Left lung (tissue), 14 donors: ENCODE measurements around the gene API5. TPM values are rescaled to one million over a fixed set of nuclear protein-coding genes. Genes with fewer than 3 reads are reported as not detected.

ENCODE experiments used
- ATAC-seq: fragments of 200-7000 bp; cut with Tn5 transposase; one replicate; pipeline ENCODE4 v1.9.1; 2020; ENCODE audit warnings: moderate library complexity
- DNase-seq, 4 donors: peaks; one replicate each; pipeline ENCODE4 v3.0.0-alpha.2; 2013 to 2020
- H3K27ac ChIP-seq, 2 donors: fragments of 200-600 bp; sonication (generic) in 1 of 2; one replicate each; pipeline versions ENCODE4 v1.5.0 to v1.8.0; 2020 to 2021
- H3K27me3 ChIP-seq, 2 donors: fragments of 200-600 bp; sonication (generic) in 1 of 2; one replicate each; pipeline versions ENCODE4 v1.5.0 to v1.8.0; 2020 to 2021
- H3K36me3 ChIP-seq, 2 donors: fragments of 200-600 bp; sonication (generic) in 1 of 2; one replicate each; pipeline versions ENCODE4 v1.5.0 to v1.8.0; 2020 to 2021
- H3K4me1 ChIP-seq, 2 donors: fragments of 200-600 bp; one replicate each; pipeline ENCODE4 v1.8.0; 2021
- H3K4me3 ChIP-seq, 2 donors: fragments of 200-600 bp; sonication (generic) in 1 of 2; one replicate each; pipeline versions ENCODE4 v1.5.0 to v1.8.0; 2020 to 2021; ENCODE audit warnings: mild to moderate bottlenecking in 1 of 2
- H3K9me3 ChIP-seq, 2 donors: fragments of 200-600 bp; sonication (generic) in 1 of 2; one replicate each; pipeline versions ENCODE4 v1.5.0 to v1.8.0; 2020 to 2021
- intact Hi-C, 2 donors: fragments of 100-400 bp; cut with DNase I; formaldehyde crosslinking; loops; one replicate each; pipeline versions ENCODE4 v1.11.2 to v1.14.2; 2022
- long read RNA-seq, 12 donors: library from polyadenylated mRNA in 2 of 12; unstranded in 2 of 12; transcript quantifications; one replicate each; pipeline ENCODE4 v2.0.0 and lab custom pipeline, GENCODE V29; 2019 to 2026
- polyA plus RNA-seq, 6 donors: library from polyadenylated mRNA; unstranded; fragments of 120-200 nt; gene quantifications; one replicate each; pipeline ENCODE4 v1.2.1, GENCODE V29; 2013; ENCODE audit not compliant: insufficient read length in 6 of 6
- total RNA-seq, 2 donors: library from RNA; stranded (reverse); fragmentation: NEBNext Ultra II Directional; extraction: Animal tissue kit (Norgen Biotek cat#: 25700); gene quantifications; one replicate each; pipeline ENCODE4 v1.2.1, GENCODE V29; 2021
- TF ChIP-seq, protein P1 (sequence below), 2 donors: fragments of 200-600 bp; sonication (generic) in 1 of 2; IDR thresholded peaks; one replicate each; pipeline versions ENCODE4 v1.5.0 to v1.8.0; 2021; ENCODE audit warnings: antibody characterized with exemption in 2 of 2
- donor health status: DM: no; HTN: yes; CAD: no.
- donor health status: DM: no; HTN: no; CAD: no.

Gene API5
- total RNA-seq (10 to 100 TPM; 85.8 to 90.6 TPM), polyA plus RNA-seq (100 to 1,000 TPM in 5 of 6 donors, 10 to 100 TPM in 1; 95.2 to 112 (median 106) TPM)
- long read RNA-seq, donor 1, transcript API5-210 (13 exons, 1,760 nt) = minor isoform, 7 of 41 reads
- long read RNA-seq, donor 1, transcript API5-201 (14 exons, 3,714 nt) = major isoform, 10 of 41 reads
- long read RNA-seq, donor 1, partial matches to known transcripts = 16 of 41 reads
- long read RNA-seq, donor 1, other reads (novel, unspliced or antisense) = 0 of 41 reads
- long read RNA-seq, donor 2, transcript API5-208 (14 exons, 1,868 nt) = major isoform, 8 of 18 reads
- long read RNA-seq, donor 2, transcript API5-201 (14 exons, 3,714 nt) = minor isoform, 7 of 18 reads
- long read RNA-seq, donor 2, partial matches to known transcripts = 0 of 18 reads
- long read RNA-seq, donor 2, other reads (novel, unspliced or antisense) = 0 of 18 reads
- long read RNA-seq, donor 3, transcript API5-208 (14 exons, 1,868 nt) = minor isoform, 11 of 37 reads
- long read RNA-seq, donor 3, transcript API5-201 (14 exons, 3,714 nt) = major isoform, 12 of 37 reads
- long read RNA-seq, donor 3, transcript API5-207 (2 exons, 553 nt) = minor isoform, 5 of 37 reads
- long read RNA-seq, donor 3, partial matches to known transcripts = 7 of 37 reads
- long read RNA-seq, donor 3, other reads (novel, unspliced or antisense) = 0 of 37 reads
- long read RNA-seq, donor 4, partial matches to known transcripts = 0 of 7 reads
- long read RNA-seq, donor 4, other reads (novel, unspliced or antisense) = 5 of 7 reads
- long read RNA-seq, donor 5, transcript API5-208 (14 exons, 1,868 nt) = major isoform, 10 of 27 reads
- long read RNA-seq, donor 5, transcript API5-201 (14 exons, 3,714 nt) = major isoform, 10 of 27 reads
- long read RNA-seq, donor 5, partial matches to known transcripts = 5 of 27 reads
- long read RNA-seq, donor 5, other reads (novel, unspliced or antisense) = 0 of 27 reads
- long read RNA-seq, donor 6, transcript API5-201 (14 exons, 3,714 nt) = major isoform, 13 of 23 reads
- long read RNA-seq, donor 6, transcript API5-208 (14 exons, 1,868 nt) = minor isoform, 6 of 23 reads
- long read RNA-seq, donor 6, partial matches to known transcripts = 0 of 23 reads
- long read RNA-seq, donor 6, other reads (novel, unspliced or antisense) = 0 of 23 reads
- long read RNA-seq, donor 7, transcript API5-201 (14 exons, 3,714 nt) = major isoform, 10 of 16 reads
- long read RNA-seq, donor 7, partial matches to known transcripts = 0 of 16 reads
- long read RNA-seq, donor 7, other reads (novel, unspliced or antisense) = 0 of 16 reads
- long read RNA-seq, donor 8, transcript API5-201 (14 exons, 3,714 nt) = minor isoform, 10 of 25 reads
- long read RNA-seq, donor 8, transcript API5-208 (14 exons, 1,868 nt) = major isoform, 13 of 25 reads
- long read RNA-seq, donor 8, partial matches to known transcripts = 0 of 25 reads
- long read RNA-seq, donor 8, other reads (novel, unspliced or antisense) = 0 of 25 reads
- long read RNA-seq, donor 9, partial matches to known transcripts = 0 of 2 reads
- long read RNA-seq, donor 9, other reads (novel, unspliced or antisense) = 0 of 2 reads
- long read RNA-seq, donor 10, partial matches to known transcripts = 1 of 6 reads
- long read RNA-seq, donor 10, other reads (novel, unspliced or antisense) = 2 of 6 reads
- long read RNA-seq, donor 11, transcript API5-201 (14 exons, 3,714 nt) = major isoform, 8 of 32 reads
- long read RNA-seq, donor 11, transcript API5-208 (14 exons, 1,868 nt) = minor isoform, 6 of 32 reads
- long read RNA-seq, donor 11, transcript API5-210 (13 exons, 1,760 nt) = minor isoform, 7 of 32 reads
- long read RNA-seq, donor 11, partial matches to known transcripts = 11 of 32 reads
- long read RNA-seq, donor 11, other reads (novel, unspliced or antisense) = 0 of 32 reads
- long read RNA-seq, donor 12, transcript API5-201 (14 exons, 3,714 nt) = major isoform, 9 of 27 reads
- long read RNA-seq, donor 12, transcript API5-208 (14 exons, 1,868 nt) = minor isoform, 7 of 27 reads
- long read RNA-seq, donor 12, partial matches to known transcripts = 7 of 27 reads
- long read RNA-seq, donor 12, other reads (novel, unspliced or antisense) = 0 of 27 reads

- H3K27ac ChIP-seq = peak within 1 kb of the TSS; percentile 69 to 90
- DNase-seq (peak; percentile 91 to 98 (median 94)), ATAC-seq (peak; percentile 100)
- TF ChIP-seq, protein P1, sequence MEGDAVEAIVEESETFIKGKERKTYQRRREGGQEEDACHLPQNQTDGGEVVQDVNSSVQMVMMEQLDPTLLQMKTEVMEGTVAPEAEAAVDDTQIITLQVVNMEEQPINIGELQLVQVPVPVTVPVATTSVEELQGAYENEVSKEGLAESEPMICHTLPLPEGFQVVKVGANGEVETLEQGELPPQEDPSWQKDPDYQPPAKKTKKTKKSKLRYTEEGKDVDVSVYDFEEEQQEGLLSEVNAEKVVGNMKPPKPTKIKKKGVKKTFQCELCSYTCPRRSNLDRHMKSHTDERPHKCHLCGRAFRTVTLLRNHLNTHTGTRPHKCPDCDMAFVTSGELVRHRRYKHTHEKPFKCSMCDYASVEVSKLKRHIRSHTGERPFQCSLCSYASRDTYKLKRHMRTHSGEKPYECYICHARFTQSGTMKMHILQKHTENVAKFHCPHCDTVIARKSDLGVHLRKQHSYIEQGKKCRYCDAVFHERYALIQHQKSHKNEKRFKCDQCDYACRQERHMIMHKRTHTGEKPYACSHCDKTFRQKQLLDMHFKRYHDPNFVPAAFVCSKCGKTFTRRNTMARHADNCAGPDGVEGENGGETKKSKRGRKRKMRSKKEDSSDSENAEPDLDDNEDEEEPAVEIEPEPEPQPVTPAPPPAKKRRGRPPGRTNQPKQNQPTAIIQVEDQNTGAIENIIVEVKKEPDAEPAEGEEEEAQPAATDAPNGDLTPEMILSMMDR (IDR thresholded peaks at IDR 0.05) = peak; percentile 65
- peaks cover 0 to 43% of the 10 kb centered on the region in 2 donors for H3K4me1 ChIP-seq
- no peaks in the 10 kb centered on the region for H3K36me3 ChIP-seq
- no peaks in the 10 kb centered on the region for H3K9me3 ChIP-seq
- intact Hi-C loops = no loop called here
- H3K4me3 ChIP-seq = peak within 1 kb of the TSS; percentile 85 to 93
- H3K27me3 ChIP-seq = no peaks in the 10 kb centered on the region
Measured at GRCh38 chr11:43311791-43312607, at the start of gene API5. Gene API5 (plus strand): TSS chr11:43311996. CDS start chr11:43312128, 132 bp downstream.

DNA sequence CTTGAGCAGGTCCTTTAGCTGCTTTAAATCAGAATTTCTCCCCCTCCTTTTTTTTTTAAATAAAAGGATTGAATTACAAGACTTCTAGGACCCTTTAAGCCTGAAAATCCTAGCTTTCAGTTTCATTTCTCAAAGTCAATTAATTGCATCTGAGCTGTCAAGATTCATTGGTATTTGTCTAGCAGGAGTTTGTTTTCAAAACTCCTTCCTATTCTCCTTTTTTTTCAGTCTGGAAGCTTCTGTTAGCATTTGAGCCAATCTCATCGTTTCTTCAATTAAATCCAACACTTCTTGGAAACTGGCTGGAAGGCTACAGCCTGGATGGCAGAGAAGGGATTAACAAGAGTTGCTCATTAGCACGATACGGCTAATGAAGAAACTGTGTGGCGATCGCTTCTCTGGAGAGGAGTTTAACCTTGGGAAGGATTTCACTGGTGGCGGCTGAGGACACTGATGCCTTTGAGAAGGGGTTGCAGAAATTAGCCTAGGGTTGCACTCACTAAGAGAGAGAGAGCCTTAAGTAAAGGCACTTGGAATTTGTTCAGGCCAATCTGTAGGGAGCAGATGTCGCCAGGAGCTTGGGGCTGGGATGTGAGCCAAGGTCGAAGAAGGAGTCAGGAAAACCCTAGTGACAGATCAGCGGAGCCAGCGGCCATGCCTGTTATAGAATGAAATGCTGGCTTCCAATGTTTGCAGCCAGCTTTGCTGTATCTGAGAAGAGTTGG, 43.8 kb upstream of the API5 start:
- no peak overlapping the region for H3K4me3 ChIP-seq
- no peaks in the 10 kb centered on the region for H3K4me1 ChIP-seq
- ATAC-seq (no peak), DNase-seq (peak in 2 of 4 donors; percentile 66 to 76)
- intact Hi-C loops = no loop called here
- TF ChIP-seq, protein P1 (IDR thresholded peaks at IDR 0.05) = no peak
- no peaks in the 10 kb centered on the region for H3K9me3 ChIP-seq
- no peaks in the 10 kb centered on the region for H3K27me3 ChIP-seq
- no peak overlapping the region for H3K27ac ChIP-seq
- no peaks in the 10 kb centered on the region for H3K36me3 ChIP-seq

DNA sequence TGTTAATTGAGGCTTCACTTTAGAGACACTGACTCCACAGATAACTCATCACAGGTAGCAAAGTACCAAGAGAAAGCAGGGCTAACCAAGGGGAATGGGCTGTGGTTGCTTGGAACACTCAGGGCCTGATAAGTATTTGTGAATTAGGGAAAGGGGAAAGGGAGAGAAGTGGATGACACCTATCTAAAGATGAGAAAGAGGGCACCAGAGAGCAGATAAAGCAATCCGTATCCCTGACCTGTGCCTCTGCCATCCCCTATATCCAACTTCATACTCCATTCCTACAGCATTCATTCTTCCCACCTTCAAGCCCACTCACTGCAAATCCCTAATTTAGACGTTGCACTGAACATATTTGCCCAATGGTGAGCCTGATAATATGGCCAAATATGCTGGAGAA, 43.0 kb upstream of the API5 start:
- DNase-seq (no peak), ATAC-seq (no peak)
- TF ChIP-seq, protein P1 (IDR thresholded peaks at IDR 0.05) = no peak
- Histone ChIP-seq H3K36me3 (no peaks in the 10 kb centered on the region), H3K9me3 (no peaks in the 10 kb centered on the region), H3K27ac (no peak overlapping the region), H3K27me3 (no peaks in the 10 kb centered on the region), H3K4me3 (no peak overlapping the region), H3K4me1 (no peaks in the 10 kb centered on the region)
- intact Hi-C loops = no loop called here
